HCT116 (cell line): ENCODE data around the gene LRRC3. TPM values are rescaled to one million over a fixed set of nuclear protein-coding genes. Genes with fewer than 3 reads are reported as not detected.

Source experiments
- ATAC-seq: fragments of 200-7000 bp; cut with Tn5 transposase; 2 replicates; pipeline ENCODE4 v1.9.1; 2020; ENCODE audit warnings: mild to moderate bottlenecking, moderate library complexity
- BruUV-seq: library from RNA; stranded (reverse); fragments of 400-500 nt; replicated peaks from 2 replicates; lab custom pipeline; 2021; lab: Mats Ljungman, UMichigan
- CTCF ChIA-PET: fragments of 300-600 bp; sonication (Branson Sonifier 250); formaldehyde crosslinking; loops from one replicate; lab custom pipeline; 2021; ENCODE audit warnings: antibody characterized with exemption; lab: Charles Lee
- POLR2A ChIA-PET: fragments of 300-600, 350-600 bp; sonication (Branson Sonifier 250); formaldehyde crosslinking; loops from one replicate; lab custom pipeline; 2021; ENCODE audit warnings: antibody characterized with exemption; lab: Charles Lee
- RAD21 ChIA-PET, 2 experiments: fragments of 300-600 bp; sonication (Branson Sonifier 250); formaldehyde crosslinking; loops; one replicate each; lab custom pipeline; 2023; ENCODE audit warnings: low total read pairs in 2 of 2; ENCODE audit not compliant: uncharacterized antibody in 2 of 2, unreplicated experiment in 2 of 2, low non-redundant PET in 1 of 2; lab: Charles Lee
- DNase-seq: peaks from one replicate; pipeline ENCODE4 v3.0.0-alpha.2; 2010; ENCODE audit warnings: low read depth, low spot score
- H2AFZ ChIP-seq: fragments of 200-600 bp; shearing (Covaris generic), sonication (generic); 2 replicates; pipeline ENCODE4 v1.6.1; 2017; ENCODE audit warnings: low read depth, mixed run types, mixed read lengths, antibody characterized with exemption, low read length; ENCODE audit not compliant: poor library complexity, severe bottlenecking
- H3K27ac ChIP-seq: 2 replicates; pipeline ENCODE4 v1.5.1; 2012; ENCODE audit warnings: low read depth, low read length
- H3K27me3 ChIP-seq: fragments of 200-600 bp; sonication (generic); 2 replicates; pipeline ENCODE4 v1.6.1; 2016; ENCODE audit warnings: mixed run types, low read length, mixed read lengths; ENCODE audit not compliant: insufficient read depth
- H3K36me3 ChIP-seq, 2 experiments: fragments of 200-500 bp in 1 of 2; fragments of 200-600 bp in 1 of 2; sonication (Bioruptor generic) in 1 of 2; sonication (generic) in 1 of 2; 2 replicates each; pipeline versions ENCODE4 v1.5.1 to v1.6.1; 2014 to 2016; ENCODE audit warnings: low read length in 2 of 2, inconsistent platforms in 1 of 2, mixed read lengths in 1 of 2, mixed run types in 1 of 2; ENCODE audit not compliant: insufficient read depth in 2 of 2, control insufficient read depth in 1 of 2
- H3K4me1 ChIP-seq, 2 experiments: fragments of 200-600 bp in 1 of 2; sonication (generic) in 1 of 2; 2 replicates each; pipeline versions ENCODE4 v1.5.1 to v1.6.1; 2012 to 2017; ENCODE audit warnings: low read length in 2 of 2, inconsistent platforms in 1 of 2, mild to moderate bottlenecking in 1 of 2, mixed read lengths in 1 of 2, mixed run types in 1 of 2, moderate library complexity in 1 of 2; ENCODE audit not compliant: insufficient read depth in 2 of 2, control insufficient read depth in 1 of 2
- H3K4me2 ChIP-seq: fragments of 200-600 bp; sonication (generic); 2 replicates; pipeline ENCODE4 v1.6.1; 2017; ENCODE audit warnings: mixed run types, low read length, mixed read lengths
- H3K4me3 ChIP-seq, 2 experiments: fragments of 200-600 bp in 1 of 2; sonication (generic) in 1 of 2; replicated peaks in 1 of 2; 2 replicates each; pipeline ENCODE4 v1.5.1; 2011 to 2016; ENCODE audit warnings: low read length in 2 of 2, control low read depth in 1 of 2, low read depth in 1 of 2, mild to moderate bottlenecking in 1 of 2, mixed read lengths in 1 of 2, mixed run types in 1 of 2
- H3K79me2 ChIP-seq: fragments of 200-600 bp; sonication (generic); 2 replicates; pipeline ENCODE4 v1.6.1; 2017; ENCODE audit warnings: mild to moderate bottlenecking, mixed run types, low read length, moderate library complexity, mixed read lengths; ENCODE audit not compliant: insufficient read depth
- H3K9ac ChIP-seq: fragments of 200-600 bp; sonication (generic); 2 replicates; pipeline ENCODE4 v1.6.1; 2016; ENCODE audit warnings: low read length, mixed read lengths
- H3K9me2 ChIP-seq: fragments of 200-600 bp; sonication (generic), shearing (Covaris generic); 2 replicates; pipeline ENCODE4 v1.6.1; 2017; ENCODE audit warnings: mixed run types, mild to moderate bottlenecking, moderate library complexity; ENCODE audit not compliant: insufficient read depth
- H3K9me3 ChIP-seq, 2 experiments: fragments of 200-500 bp in 1 of 2; fragments of 200-600 bp in 1 of 2; sonication (Bioruptor generic) in 1 of 2; sonication (generic) in 1 of 2; 2 replicates each; pipeline ENCODE4 v1.6.1; 2014 to 2017; ENCODE audit warnings: low read length in 2 of 2, mixed read lengths in 2 of 2, inconsistent platforms in 1 of 2, low read depth in 1 of 2, mild to moderate bottlenecking in 1 of 2, mixed run types in 1 of 2, moderate library complexity in 1 of 2; ENCODE audit not compliant: control insufficient read depth in 1 of 2, insufficient read depth in 1 of 2
- H4K20me1 ChIP-seq: fragments of 200-600 bp; sonication (generic), shearing (Covaris generic); 2 replicates; pipeline ENCODE4 v1.6.1; 2017; ENCODE audit warnings: mixed run types, mild to moderate bottlenecking, moderate library complexity; ENCODE audit not compliant: insufficient read depth
- CBX3 ChIP-seq: IDR thresholded peaks from 2 replicates; pipeline ENCODE4 v1.6.1; 2012; ENCODE audit warnings: low read depth
- CEBPB ChIP-seq: IDR thresholded peaks from 2 replicates; pipeline ENCODE4 v1.6.1; 2012; ENCODE audit warnings: low read depth
- EGR1 ChIP-seq: IDR thresholded peaks from 2 replicates; pipeline ENCODE4 v1.6.1; 2012; ENCODE audit warnings: low read depth
- ELF1 ChIP-seq: IDR thresholded peaks from 2 replicates; pipeline ENCODE4 v1.6.1; 2012; ENCODE audit warnings: low read depth, borderline replicate concordance
- EZH2 ChIP-seq: fragments of 200-600 bp; sonication (generic); IDR thresholded peaks from 2 replicates; pipeline ENCODE4 v1.6.1; 2017; ENCODE audit warnings: antibody characterized with exemption, mixed run types
- EZH2phosphoT487 ChIP-seq: fragments of 200-600 bp; IDR thresholded peaks from 2 replicates; pipeline ENCODE4 v1.6.1; 2018; ENCODE audit warnings: antibody characterized with exemption, borderline replicate concordance
- MAX ChIP-seq: IDR thresholded peaks from 2 replicates; pipeline ENCODE4 v1.6.1; 2012
- POLR2AphosphoS5 ChIP-seq: IDR thresholded peaks from 2 replicates; pipeline ENCODE4 v1.6.1; 2011; ENCODE audit warnings: mild to moderate bottlenecking, low read depth, low read length, moderate library complexity
- TCF7L2 ChIP-seq: IDR thresholded peaks from 2 replicates; pipeline ENCODE4 v1.7.0; 2011; ENCODE audit warnings: borderline replicate concordance, inconsistent platforms; ENCODE audit not compliant: insufficient read depth, insufficient read length; ENCODE audit errors: extremely low read depth
- YY1 ChIP-seq: IDR thresholded peaks from 2 replicates; pipeline ENCODE4 v1.6.1; 2011; ENCODE audit warnings: low read length, low read depth, moderate library complexity, mild to moderate bottlenecking; ENCODE audit not compliant: insufficient replicate concordance; ENCODE audit errors: extremely low read depth
- ZFX ChIP-seq: fragments of 450-650 bp; IDR thresholded peaks from 2 replicates; pipeline ENCODE4 v1.6.1; 2017
- intact Hi-C: fragments of 100-400 bp; cut with micrococcal nuclease; formaldehyde crosslinking; loops from 2 replicates; pipeline ENCODE4 v1.10.0; 2022
- total RNA-seq: library from RNA; stranded (reverse); gene quantifications from one replicate; pipeline ENCODE4 v1.2.1, GENCODE V29; 2021; ENCODE audit not compliant: unreplicated experiment
- TF ChIP-seq, protein P1 (sequence below): IDR thresholded peaks from 2 replicates; pipeline ENCODE4 v1.6.1; 2011; ENCODE audit warnings: mild to moderate bottlenecking, low read length, moderate library complexity; ENCODE audit not compliant: insufficient replicate concordance; ENCODE audit errors: extremely low read depth

The LRRC3 gene
- total RNA-seq, 1 experiment from 2014 or later: 7.5 TPM

GRCh38 chr21:44496564-44497550, 41.5 kb downstream of the LRRC3 start:
- Histone ChIP-seq H3K27me3 (peaks cover 19% of the 10 kb centered on the region; the same call in 1 of the 2 replicates), H3K4me3 (no peak overlapping the region), H2AFZ (no peak overlapping the region), H3K27ac (no peak overlapping the region), H3K4me1 (no peaks in the 10 kb centered on the region), H3K9me3 (peaks cover 9 to 12% of the 10 kb centered on the region in 2 experiments; a peak in 2 of 4 replicates), H3K9ac (no peak overlapping the region), H3K79me2 (no peaks in the 10 kb centered on the region), H3K36me3 (no peaks in the 10 kb centered on the region), H3K9me2 (no peaks in the 10 kb centered on the region), H4K20me1 (no peaks in the 10 kb centered on the region), H3K4me2 (no peak overlapping the region)
- ChIA-PET RAD21 (no interaction called here), CTCF (no interaction called here), POLR2A (no interaction called here)
- no TSS peak for BruUV-seq
- DNase-seq: no peak
- intact Hi-C loops: no loop called here
- TF ChIP-seq ZFX (no peak), YY1 (no peak), TCF7L2 (no peak), MAX (no peak), EZH2phosphoT487 (no peak), EGR1 (no peak), CBX3 (no peak), POLR2AphosphoS5 (no peak), CEBPB (no peak), ELF1 (no peak), EZH2 (no peak)
- TF ChIP-seq, protein P1, sequence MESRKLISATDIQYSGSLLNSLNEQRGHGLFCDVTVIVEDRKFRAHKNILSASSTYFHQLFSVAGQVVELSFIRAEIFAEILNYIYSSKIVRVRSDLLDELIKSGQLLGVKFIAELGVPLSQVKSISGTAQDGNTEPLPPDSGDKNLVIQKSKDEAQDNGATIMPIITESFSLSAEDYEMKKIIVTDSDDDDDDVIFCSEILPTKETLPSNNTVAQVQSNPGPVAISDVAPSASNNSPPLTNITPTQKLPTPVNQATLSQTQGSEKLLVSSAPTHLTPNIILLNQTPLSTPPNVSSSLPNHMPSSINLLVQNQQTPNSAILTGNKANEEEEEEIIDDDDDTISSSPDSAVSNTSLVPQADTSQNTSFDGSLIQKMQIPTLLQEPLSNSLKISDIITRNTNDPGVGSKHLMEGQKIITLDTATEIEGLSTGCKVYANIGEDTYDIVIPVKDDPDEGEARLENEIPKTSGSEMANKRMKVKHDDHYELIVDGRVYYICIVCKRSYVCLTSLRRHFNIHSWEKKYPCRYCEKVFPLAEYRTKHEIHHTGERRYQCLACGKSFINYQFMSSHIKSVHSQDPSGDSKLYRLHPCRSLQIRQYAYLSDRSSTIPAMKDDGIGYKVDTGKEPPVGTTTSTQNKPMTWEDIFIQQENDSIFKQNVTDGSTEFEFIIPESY: no peak
- ATAC-seq: no peak
